ENCODE results near the gene ATL3. TPM values are rescaled to one million over a fixed set of nuclear protein-coding genes. Genes with fewer than 3 reads are reported as not detected.
A peak's percentile ranks its signal among the peaks of the same experiment; 100 is the strongest.

ATL3 gene
- total and polyA plus RNA-seq, 2 donors (not counting 3 experiments of a cell fraction or from before 2014, with no cell fraction given) = 21.7 to 70.2 TPM

GRCh38 chr11:63680834-63681320, 9.7 kb upstream of the ATL3 start:
- Histone ChIP-seq H3K27ac (ENCODE audit: insufficient read depth, low read depth, low read length) (no peak overlapping the region), H3K79me2 (ENCODE audit: control insufficient read depth, insufficient read depth, low read length) (peaks cover 41% of the 10 kb centered on the region), H3K4me1 (ENCODE audit: control insufficient read depth, extremely low read depth, insufficient read depth, low read length) (peaks cover 17% of the 10 kb centered on the region), H3K4me2 (ENCODE audit: insufficient read depth, low read length) (peak overlapping the region; percentile 51), H4K20me1 (replicated peaks; ENCODE audit: control insufficient read depth, extremely low read depth, insufficient read depth, low read length) (peaks cover 3% of the 10 kb centered on the region), H3K36me3 (ENCODE audit: control insufficient read depth in 2 of 2, extremely low read depth in 1 of 2, insufficient read depth in 2 of 2, low read length in 2 of 2) (no peaks in the 10 kb centered on the region), H2AFZ (ENCODE audit: low read depth, low read length) (peak overlapping the region; percentile 93), H3K4me3 (replicated peaks in 1 of 3; ENCODE audit: insufficient read depth in 1 of 3, low read depth in 1 of 3, low read length in 3 of 3) (peak overlapping the region in 1 of 3 experiments; percentile 30), H3K9ac (replicated peaks; ENCODE audit: extremely low read depth, insufficient read depth, low read length) (peak overlapping the region; percentile 20), H3K27me3 (ENCODE audit: control insufficient read depth in 2 of 2, insufficient read depth in 2 of 2, low read length in 2 of 2) (no peaks in the 10 kb centered on the region), H3K9me3 (replicated peaks; ENCODE audit: control insufficient read depth, insufficient read depth, low read length) (no peaks in the 10 kb centered on the region), H3K9me1 (replicated peaks; ENCODE audit: control insufficient read depth, extremely low read depth, insufficient read depth, low read length) (no peaks in the 10 kb centered on the region)
- FAIRE-seq (no peak), DNase-seq (ENCODE audit: low read depth, low spot score) (no peak)
- ChIA-PET CTCF (interaction anchor here (0.7 to 3.4 kb wide), 5 partner anchors 9 to 57 kb away, joined by 3 to 30 read pairs (median 9); partner anchors contain the start of gene ATL3), POLR2A (interaction anchor here (0.6 to 1.3 kb wide), 3 partner anchors 9 to 840 kb away, joined by 3 to 11 read pairs (median 8); partner anchors contain the start of gene ATL3)
- no peak for TF ChIP-seq EZH2 (IDR thresholded peaks at IDR 0.05; ENCODE audit: borderline replicate concordance, low read depth, low read length, severe bottlenecking)
- TF ChIP-seq MYC (IDR thresholded peaks at IDR 0.05; ENCODE audit: low read depth, low read length) = no peak
- no peak for TF ChIP-seq POLR2A (IDR thresholded peaks at IDR 0.05; ENCODE audit: low read depth, low read length)
- TF ChIP-seq JUN (IDR thresholded peaks at IDR 0.05; ENCODE audit: borderline replicate concordance, insufficient read depth, insufficient read length, low read depth) = no peak
- TF ChIP-seq CTCF (IDR thresholded peaks at IDR 0.05; ENCODE audit: extremely low read depth in 1 of 2, insufficient read depth in 1 of 2, low read depth in 1 of 2, low read length in 2 of 2) = no peak
- TF ChIP-seq POLR2AphosphoS5 (IDR thresholded peaks at IDR 0.05; ENCODE audit: insufficient read depth, low read depth, low read length) = no peak
- TF ChIP-seq GATA2 (IDR thresholded peaks at IDR 0.05; ENCODE audit: insufficient read depth, insufficient read length, low read depth, low read length) = no peak
- TF ChIP-seq FOS (IDR thresholded peaks at IDR 0.05; ENCODE audit: borderline replicate concordance, insufficient read depth, low read length) = no peak
- TF ChIP-seq MAX (IDR thresholded peaks at IDR 0.05; ENCODE audit: insufficient read depth, insufficient read length) = no peak
- no TSS peak for BruUV-seq (replicated peaks)
- dilution Hi-C loops (cut with MboI; ENCODE audit: extremely low pct_ligation_motif_present, low sequenced_read_pairs) = no loop called here
- intact Hi-C loops (cut with micrococcal nuclease) = loop anchor here (1.0 kb wide), 2 partner anchors 10 to 57 kb away; partner anchors contain the start of gene ATL3

All from endothelial cell of umbilical vein (primary cell).